Esophagus squamous epithelium (tissue), 4 donors: ENCODE measurements around the gene N4BP2.

Source experiments
- CTCF ChIP-seq, 6 experiments: fragments of 450-650 bp in 4 of 6; fragments of 200-600 bp in 2 of 6; sonication (generic) in 2 of 6; IDR thresholded peaks; one replicate each; pipeline ENCODE4 v1.5.1; 2016 to 2019; ENCODE audit warnings: antibody characterized with exemption in 6 of 6, mild to moderate bottlenecking in 4 of 6, moderate library complexity in 4 of 6
- POLR2A ChIP-seq, 4 donors: fragments of 450-650 bp; IDR thresholded peaks; one replicate each; pipeline ENCODE4 v1.6.1; 2017; ENCODE audit warnings: antibody characterized with exemption in 4 of 4, mild to moderate bottlenecking in 4 of 4, moderate library complexity in 3 of 4

- no peak for TF ChIP-seq CTCF (IDR thresholded peaks at IDR 0.05)
- no peak for TF ChIP-seq POLR2A (IDR thresholded peaks at IDR 0.05)
These were observed 23.9 kb upstream of the N4BP2 start for GRCh38 chr4:40032785-40033184.
